SK-N-SH (cell line): ENCODE data around the gene C5orf58. TPM values are rescaled to one million over a fixed set of nuclear protein-coding genes. Genes with fewer than 3 reads are reported as not detected.

Experiments used
- CTCF ChIA-PET: fragments of 300-600, 350-600 bp; formaldehyde crosslinking; extraction: SDS; loops from one replicate; lab custom pipeline; 2021; lab: Yijun Ruan, JAX
- POLR2A ChIA-PET: fragments of 350-600 bp; sonication (Branson Sonifier 250); formaldehyde crosslinking; extraction: SDS; loops from one replicate; lab custom pipeline; 2020; ENCODE audit warnings: antibody characterized with exemption, inconsistent platforms; lab: Yijun Ruan, JAX
- DNase-seq: peaks from one replicate; pipeline ENCODE4 v3.0.0; 2012
- H2AFZ ChIP-seq: fragments of 200-600 bp; sonication (generic); 2 replicates; pipeline ENCODE4 v1.8.1; 2016; ENCODE audit warnings: antibody characterized with exemption, mild to moderate bottlenecking, low read depth
- H3F3A ChIP-seq: fragments of 200-600 bp; sonication (generic); replicated peaks from 2 replicates; pipeline ENCODE3; 2016; ENCODE audit warnings: antibody characterized with exemption, mild to moderate bottlenecking; ENCODE audit not compliant: insufficient read depth
- H3K27ac ChIP-seq, 2 experiments: fragments of 200-500 bp in 1 of 2; fragments of 200-600 bp in 1 of 2; sonication (Bioruptor generic) in 1 of 2; sonication (generic), shearing (Covaris generic) in 1 of 2; 2 replicates each; pipeline versions ENCODE4 v1.5.1 to v1.6.1; 2014 to 2016; ENCODE audit warnings: low read depth in 2 of 2, inconsistent platforms in 1 of 2, low read length in 1 of 2, mild to moderate bottlenecking in 1 of 2, mixed read lengths in 1 of 2
- H3K27me3 ChIP-seq: fragments of 200-600 bp; sonication (generic), shearing (Covaris generic); 2 replicates; pipeline ENCODE4 v1.6.1; 2016; ENCODE audit warnings: mixed run types; ENCODE audit not compliant: insufficient read depth
- H3K36me3 ChIP-seq, 2 experiments: fragments of 200-500 bp in 1 of 2; fragments of 200-600 bp in 1 of 2; sonication (Bioruptor generic) in 1 of 2; sonication (generic) in 1 of 2; replicated peaks in 1 of 2; 2 replicates each; pipeline versions ENCODE3 to v1.5.1; 2014 to 2016; ENCODE audit warnings: low read length in 1 of 2, mild to moderate bottlenecking in 1 of 2; ENCODE audit not compliant: insufficient read depth in 2 of 2, control insufficient read depth in 1 of 2
- H3K4me1 ChIP-seq, 2 experiments: fragments of 200-500 bp in 1 of 2; fragments of 200-600 bp in 1 of 2; sonication (Bioruptor generic) in 1 of 2; sonication (generic), shearing (Covaris generic) in 1 of 2; 2 replicates each; pipeline versions ENCODE4 v1.5.1 to v1.6.1; 2014 to 2016; ENCODE audit warnings: low read depth in 1 of 2, low read length in 1 of 2, mixed run types in 1 of 2; ENCODE audit not compliant: insufficient read depth in 2 of 2, control insufficient read depth in 1 of 2
- H3K4me2 ChIP-seq: fragments of 200-600 bp; sonication (generic), shearing (Covaris generic); 2 replicates; pipeline ENCODE4 v1.6.1; 2017; ENCODE audit warnings: mixed run types
- H3K4me3 ChIP-seq, 2 experiments: fragments of 200-500 bp in 1 of 2; fragments of 200-600 bp in 1 of 2; sonication (Bioruptor generic) in 1 of 2; sonication (generic), shearing (Covaris generic) in 1 of 2; 2 replicates each; pipeline versions ENCODE4 v1.5.1 to v1.8.1; 2014 to 2016; ENCODE audit warnings: low read depth in 2 of 2, inconsistent platforms in 1 of 2, low read length in 1 of 2, mild to moderate bottlenecking in 1 of 2, mixed read lengths in 1 of 2, moderate library complexity in 1 of 2
- H3K79me2 ChIP-seq: fragments of 200-600 bp; sonication (generic); 2 replicates; pipeline ENCODE4 v1.8.1; 2017; ENCODE audit warnings: mild to moderate bottlenecking; ENCODE audit not compliant: insufficient read depth
- H3K9ac ChIP-seq: fragments of 200-600 bp; sonication (generic); 2 replicates; pipeline ENCODE4 v1.6.1; 2017; ENCODE audit warnings: mixed run types
- H3K9me2 ChIP-seq: fragments of 200-600 bp; sonication (generic); 2 replicates; pipeline ENCODE4 v1.6.1; 2017; ENCODE audit warnings: mixed run types
- H3K9me3 ChIP-seq: fragments of 200-600 bp; sonication (generic); 2 replicates; pipeline ENCODE4 v1.6.1; 2017; ENCODE audit warnings: mixed run types, mild to moderate bottlenecking, moderate library complexity
- H4K20me1 ChIP-seq: fragments of 200-600 bp; sonication (generic); 2 replicates; pipeline ENCODE4 v1.6.1; 2017; ENCODE audit warnings: mild to moderate bottlenecking, mixed run types; ENCODE audit not compliant: insufficient read depth
- ELF1 ChIP-seq: IDR thresholded peaks from 2 replicates; pipeline ENCODE4 v1.4.0; 2012
- EP300 ChIP-seq, 2 experiments: IDR thresholded peaks; 2 replicates each; pipeline versions ENCODE4 v1.4.0 to v1.6.1; 2012; ENCODE audit warnings: borderline replicate concordance in 1 of 2, low read depth in 1 of 2, low read length in 1 of 2
- FOSL2 ChIP-seq: IDR thresholded peaks from 2 replicates; pipeline ENCODE4 v1.4.0; 2012; ENCODE audit warnings: low read depth, mild to moderate bottlenecking, moderate library complexity, borderline replicate concordance
- FOXM1 ChIP-seq: IDR thresholded peaks from 2 replicates; pipeline ENCODE4 v1.4.0; 2012; ENCODE audit warnings: low read depth, mild to moderate bottlenecking
- GABPA ChIP-seq: IDR thresholded peaks from 2 replicates; pipeline ENCODE4 v1.4.0; 2012; ENCODE audit warnings: low read depth, mild to moderate bottlenecking
- GATA2 ChIP-seq: sonication (generic); formaldehyde crosslinking; IDR thresholded peaks from 2 replicates; pipeline ENCODE4 v1.5.0; 2020; ENCODE audit warnings: mild to moderate bottlenecking, missing genetic modification reagents
- IRF3 ChIP-seq: fragments of 150-350 bp; IDR thresholded peaks from 2 replicates; pipeline ENCODE4 v1.6.1; 2016; ENCODE audit warnings: mild to moderate bottlenecking, low read depth, low read length
- MEF2A ChIP-seq: IDR thresholded peaks from 2 replicates; pipeline ENCODE4 v1.4.0; 2012; ENCODE audit warnings: low read depth, borderline replicate concordance
- SIN3A ChIP-seq: IDR thresholded peaks from 2 replicates; pipeline ENCODE4 v1.6.1; 2012; ENCODE audit warnings: low read depth, mild to moderate bottlenecking, low read length, moderate library complexity, borderline replicate concordance
- TAF1 ChIP-seq: IDR thresholded peaks from 2 replicates; pipeline ENCODE4 v1.6.1; 2012; ENCODE audit warnings: low read depth, mild to moderate bottlenecking, low read length, moderate library complexity, borderline replicate concordance
- USF1 ChIP-seq: IDR thresholded peaks from 2 replicates; pipeline ENCODE4 v1.4.0; 2012; ENCODE audit warnings: low read depth, borderline replicate concordance
- WGBS: methylation state at CpG from one replicate; pipeline ENCODE4 v1.1.6; 2017; ENCODE audit warnings: low lambda C conversion rate; 5-methylcytosine and 5-hydroxymethylcytosine counted together
- polyA plus RNA-seq, 3 experiments: library from polyadenylated mRNA; depleted of rRNA; stranded (reverse); fragments of >200 nt; gene quantifications; 2 replicates each; pipeline ENCODE4 v1.2.3, GENCODE V29; 2012
- TF ChIP-seq, protein P1 (sequence below): fragments of 150-350 bp; IDR thresholded peaks from 2 replicates; pipeline ENCODE4 v1.6.1; 2017; ENCODE audit warnings: antibody characterized with exemption, low read length, low read depth, borderline replicate concordance
- TF ChIP-seq, protein P2 (sequence below): IDR thresholded peaks from 2 replicates; pipeline ENCODE4 v1.6.1; 2012; ENCODE audit warnings: mild to moderate bottlenecking, low read depth, low read length, moderate library complexity

C5orf58 gene
- polyA plus RNA-seq, 1 of the 3 experiments (the other 2 are of a cell fraction) = not detected

- DNase-seq = no peak
- Histone ChIP-seq H4K20me1 (no peaks in the 10 kb centered on the region), H2AFZ (no peak overlapping the region), H3K9me3 (no peaks in the 10 kb centered on the region; the same call in 1 of the 2 replicates), H3K9me2 (no peaks in the 10 kb centered on the region), H3K4me2 (no peak overlapping the region), H3K27ac (no peak overlapping the region), H3K79me2 (no peaks in the 10 kb centered on the region), H3K9ac (no peak overlapping the region), H3K36me3 (no peaks in the 10 kb centered on the region), H3F3A (no peaks in the 10 kb centered on the region), H3K27me3 (no peaks in the 10 kb centered on the region; the same call in 1 of the 2 replicates), H3K4me3 (no peak overlapping the region), H3K4me1 (no peaks in the 10 kb centered on the region)
- 35% methylated on average over 3 of the region's 3 CpGs for WGBS
- CTCF ChIA-PET = interaction anchor here (0.8 to 1.7 kb wide), 3 partner anchors 10 to 106 kb away, joined by 3 to 11 read pairs (median 5); no protein-coding TSS in a partner anchor
- POLR2A ChIA-PET = no interaction called here
- TF ChIP-seq EP300 (IDR thresholded peaks at IDR 0.05; ENCODE audit: borderline replicate concordance in 1 of 2, low read depth in 1 of 2, low read length in 1 of 2) (no peak), FOXM1 (no peak), IRF3 (no peak), GATA2 (no peak), TAF1 (no peak), ELF1 (no peak), MEF2A (no peak), USF1 (no peak), GABPA (no peak), SIN3A (no peak), FOSL2 (no peak)
- TF ChIP-seq, protein P1, sequence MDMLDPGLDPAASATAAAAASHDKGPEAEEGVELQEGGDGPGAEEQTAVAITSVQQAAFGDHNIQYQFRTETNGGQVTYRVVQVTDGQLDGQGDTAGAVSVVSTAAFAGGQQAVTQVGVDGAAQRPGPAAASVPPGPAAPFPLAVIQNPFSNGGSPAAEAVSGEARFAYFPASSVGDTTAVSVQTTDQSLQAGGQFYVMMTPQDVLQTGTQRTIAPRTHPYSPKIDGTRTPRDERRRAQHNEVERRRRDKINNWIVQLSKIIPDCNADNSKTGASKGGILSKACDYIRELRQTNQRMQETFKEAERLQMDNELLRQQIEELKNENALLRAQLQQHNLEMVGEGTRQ = no peak
- TF ChIP-seq, protein P2, sequence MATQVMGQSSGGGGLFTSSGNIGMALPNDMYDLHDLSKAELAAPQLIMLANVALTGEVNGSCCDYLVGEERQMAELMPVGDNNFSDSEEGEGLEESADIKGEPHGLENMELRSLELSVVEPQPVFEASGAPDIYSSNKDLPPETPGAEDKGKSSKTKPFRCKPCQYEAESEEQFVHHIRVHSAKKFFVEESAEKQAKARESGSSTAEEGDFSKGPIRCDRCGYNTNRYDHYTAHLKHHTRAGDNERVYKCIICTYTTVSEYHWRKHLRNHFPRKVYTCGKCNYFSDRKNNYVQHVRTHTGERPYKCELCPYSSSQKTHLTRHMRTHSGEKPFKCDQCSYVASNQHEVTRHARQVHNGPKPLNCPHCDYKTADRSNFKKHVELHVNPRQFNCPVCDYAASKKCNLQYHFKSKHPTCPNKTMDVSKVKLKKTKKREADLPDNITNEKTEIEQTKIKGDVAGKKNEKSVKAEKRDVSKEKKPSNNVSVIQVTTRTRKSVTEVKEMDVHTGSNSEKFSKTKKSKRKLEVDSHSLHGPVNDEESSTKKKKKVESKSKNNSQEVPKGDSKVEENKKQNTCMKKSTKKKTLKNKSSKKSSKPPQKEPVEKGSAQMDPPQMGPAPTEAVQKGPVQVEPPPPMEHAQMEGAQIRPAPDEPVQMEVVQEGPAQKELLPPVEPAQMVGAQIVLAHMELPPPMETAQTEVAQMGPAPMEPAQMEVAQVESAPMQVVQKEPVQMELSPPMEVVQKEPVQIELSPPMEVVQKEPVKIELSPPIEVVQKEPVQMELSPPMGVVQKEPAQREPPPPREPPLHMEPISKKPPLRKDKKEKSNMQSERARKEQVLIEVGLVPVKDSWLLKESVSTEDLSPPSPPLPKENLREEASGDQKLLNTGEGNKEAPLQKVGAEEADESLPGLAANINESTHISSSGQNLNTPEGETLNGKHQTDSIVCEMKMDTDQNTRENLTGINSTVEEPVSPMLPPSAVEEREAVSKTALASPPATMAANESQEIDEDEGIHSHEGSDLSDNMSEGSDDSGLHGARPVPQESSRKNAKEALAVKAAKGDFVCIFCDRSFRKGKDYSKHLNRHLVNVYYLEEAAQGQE = no peak
These were observed 26.6 kb upstream of the C5orf58 start for GRCh38 chr5:170206216-170206615.
